NCI-H2171 treated with DMSO at 0.1 percent for 48 hours (cell line): ENCODE results near the gene CD27.
A peak's percentile ranks its signal among the peaks of the same experiment; 100 is the strongest.

ENCODE experiments used
- DNase-seq: peaks from one replicate; lab custom pipeline; 2025; lab: John Stamatoyannopoulos, UW

CD27 gene

DNA sequence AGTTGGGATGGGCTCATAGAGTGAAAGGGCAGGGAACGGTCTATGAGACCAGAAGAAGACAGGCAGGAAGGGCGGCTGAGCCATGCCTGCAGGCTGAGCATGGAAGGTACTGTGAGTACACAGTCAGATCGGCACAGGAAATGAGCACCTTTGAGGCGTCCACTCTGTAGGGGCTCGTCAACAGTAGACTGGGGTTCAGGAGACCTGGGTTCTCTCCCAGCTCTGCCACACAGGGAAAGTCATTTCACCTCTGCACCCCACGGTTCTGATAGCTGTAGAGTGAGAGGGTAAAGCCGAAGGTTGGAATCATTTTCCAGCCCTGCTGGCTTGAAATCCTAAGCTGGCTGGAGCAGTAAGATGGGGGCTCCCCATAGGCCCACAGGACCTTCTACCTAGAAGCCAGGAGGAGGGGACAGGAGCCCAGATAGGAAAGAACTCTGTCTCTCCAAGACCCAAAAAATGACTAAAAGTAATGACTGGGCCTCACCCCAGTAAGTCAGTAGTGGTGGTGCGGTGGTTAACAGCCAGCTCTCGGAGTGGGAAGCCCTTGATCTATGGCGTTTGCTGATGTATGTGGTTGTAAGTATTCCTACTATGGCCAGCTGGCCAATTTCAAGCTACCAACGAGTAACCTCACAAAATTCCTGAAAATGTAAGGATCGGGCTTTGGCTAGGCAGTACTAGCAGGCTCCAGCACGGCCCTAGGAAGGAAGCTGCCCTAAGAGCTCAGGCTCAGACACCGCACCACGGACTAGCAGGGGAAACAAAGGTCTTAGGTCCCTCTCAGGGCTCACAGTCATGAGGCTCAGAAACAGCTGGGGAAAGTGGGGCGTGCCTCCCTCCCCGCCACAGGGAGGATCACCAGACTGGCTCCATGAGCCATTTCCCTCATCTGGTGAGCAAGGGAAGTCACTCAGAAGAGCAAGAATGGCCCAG, 10.3 kb upstream of the CD27 start:
- DNase-seq, result no peak

DNA sequence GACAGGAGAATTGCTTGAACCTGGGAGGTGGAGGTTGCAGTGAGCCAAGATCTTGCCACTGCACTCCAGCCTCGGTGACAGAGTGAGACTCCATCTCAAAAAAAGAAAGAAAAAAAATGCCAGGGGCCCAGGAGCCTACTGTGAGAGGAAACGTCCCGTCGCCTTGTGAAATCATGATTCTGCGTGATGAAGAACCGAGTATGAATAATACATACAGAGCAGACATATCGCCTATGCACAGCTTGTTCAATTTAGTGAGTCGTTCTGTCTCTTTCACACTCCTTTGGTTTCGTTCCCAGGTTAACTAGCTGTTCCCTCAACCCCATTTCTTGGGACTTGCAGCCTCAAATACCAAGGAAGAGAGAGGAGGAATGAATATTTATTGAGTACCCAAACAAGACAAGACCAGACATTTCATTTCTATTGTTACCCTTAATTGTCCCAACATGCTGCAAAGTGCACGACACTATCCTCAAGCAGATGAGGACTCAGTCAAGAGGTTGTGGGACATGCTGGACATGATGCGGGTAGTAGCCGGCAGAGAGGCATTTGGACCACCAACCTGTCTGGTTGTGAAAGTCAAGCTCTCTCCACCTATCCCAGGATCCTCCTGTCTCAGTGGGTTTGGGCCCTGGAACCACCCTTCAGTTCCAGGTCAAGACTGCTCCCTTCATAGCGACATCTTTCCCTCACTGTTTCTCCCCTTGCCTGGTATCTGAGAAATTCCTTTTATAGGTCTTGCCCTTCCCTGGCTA, 8.6 kb upstream of the CD27 start:
- DNase-seq, result no peak

DNA sequence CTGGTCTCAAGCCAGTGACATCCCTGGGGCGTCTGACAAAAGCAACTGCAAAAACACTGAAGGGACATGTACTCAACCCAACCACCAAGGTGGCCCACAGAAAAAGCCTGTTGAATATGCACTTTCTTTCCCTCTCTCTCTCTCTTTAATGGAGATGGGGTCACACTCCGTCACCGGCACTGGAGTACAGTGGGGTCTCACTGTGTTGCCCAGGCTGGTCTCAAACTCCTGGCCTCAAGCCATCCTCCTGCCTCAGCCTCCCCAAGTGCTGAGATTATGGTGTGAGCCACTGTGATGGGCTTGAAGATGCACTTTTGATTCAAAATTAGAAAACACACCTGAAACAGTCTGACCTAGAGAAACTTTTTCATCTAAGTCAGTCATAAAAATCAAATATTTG, 7.2 kb upstream of the CD27 start:
- DNase-seq, result no peak

DNA sequence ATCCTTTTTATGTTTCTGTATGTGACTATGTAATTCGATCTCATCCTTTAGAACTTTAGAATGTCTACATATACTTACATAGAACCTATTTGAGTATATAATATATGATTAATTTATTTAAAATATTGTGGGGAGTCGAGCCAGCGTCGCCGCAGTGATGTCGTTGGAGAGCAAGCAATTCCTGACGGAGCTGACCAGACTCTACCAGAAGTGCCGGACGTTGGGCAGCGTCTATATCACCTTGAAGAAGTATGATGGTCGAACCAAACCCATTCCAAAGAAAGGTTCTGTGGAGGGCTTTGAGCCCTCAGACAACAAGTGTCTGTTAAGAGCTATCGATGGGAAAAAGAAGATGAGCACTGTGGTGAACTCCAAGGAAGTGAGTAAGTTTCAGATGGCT, 6.4 kb upstream of the CD27 start:
- no peak for DNase-seq

DNA sequence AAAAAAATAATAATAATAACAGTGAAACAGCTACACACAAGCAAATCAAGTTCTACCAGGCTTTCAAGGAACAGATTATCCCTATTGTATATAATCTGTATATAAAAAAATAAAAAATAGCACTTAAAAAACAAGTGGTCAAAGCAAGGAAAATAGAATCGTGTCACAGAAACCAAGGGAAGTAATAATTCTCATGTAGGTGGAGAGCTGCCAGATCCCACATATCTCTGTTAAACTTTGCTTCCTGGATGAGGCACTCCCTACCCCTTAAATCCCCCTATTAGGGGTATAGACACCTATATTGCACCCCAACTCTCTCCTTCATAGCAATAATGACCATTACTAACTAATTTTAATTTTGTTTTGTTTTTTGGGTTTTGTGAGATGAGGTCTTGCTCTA, 4.4 kb upstream of the CD27 start:
- no peak for DNase-seq

DNA sequence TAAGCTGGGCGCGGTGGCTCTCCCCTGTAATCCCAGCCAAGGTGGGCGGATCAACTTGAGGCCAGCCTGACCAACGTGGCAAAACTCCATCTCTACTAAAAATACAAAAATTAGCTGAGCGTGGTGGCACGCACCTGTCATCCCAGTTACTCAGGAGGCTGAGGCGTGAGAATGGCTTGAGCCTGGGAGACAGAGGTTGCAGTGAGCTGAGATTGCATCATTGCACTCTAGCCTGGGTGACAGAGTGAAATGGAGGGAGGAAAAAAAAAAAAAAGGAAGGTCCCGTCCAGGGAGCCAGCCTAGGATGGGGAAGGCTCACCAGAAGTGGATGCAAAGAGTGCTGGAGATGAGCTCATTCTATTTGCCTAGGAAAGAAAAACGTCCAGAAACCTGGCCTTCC, 1.9 kb upstream of the CD27 start:
- no peak for DNase-seq

DNA sequence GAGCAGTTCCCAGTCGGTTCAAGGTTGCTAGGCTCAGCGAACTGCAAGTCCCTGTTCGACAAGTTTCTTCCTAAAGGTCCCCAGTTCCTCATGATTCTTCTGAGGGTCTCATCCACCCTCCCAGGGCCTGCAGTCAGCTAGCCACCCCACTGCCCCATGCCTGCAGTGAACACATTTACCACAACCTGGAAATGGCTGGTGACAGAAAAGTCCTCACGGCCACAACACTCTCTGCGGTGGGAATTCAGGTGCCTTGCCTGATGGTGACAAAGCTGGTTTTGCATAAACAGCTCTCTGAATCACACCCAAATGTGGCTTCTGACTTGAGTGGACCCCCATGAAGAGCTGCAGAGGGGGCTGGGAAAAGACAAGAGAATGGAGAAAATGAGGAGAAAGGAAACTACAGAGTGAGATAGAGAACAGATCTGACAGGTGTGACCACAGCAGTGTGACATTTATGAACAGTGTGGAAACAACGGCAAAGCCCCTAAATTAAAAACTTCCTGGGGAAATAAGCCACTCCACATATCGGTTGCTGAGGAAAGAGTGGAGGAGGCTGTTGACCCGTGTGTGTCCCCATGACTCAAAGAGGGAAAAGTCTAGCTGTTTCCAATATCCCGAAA, 1.3 kb upstream of the CD27 start:
- no peak for DNase-seq

DNA sequence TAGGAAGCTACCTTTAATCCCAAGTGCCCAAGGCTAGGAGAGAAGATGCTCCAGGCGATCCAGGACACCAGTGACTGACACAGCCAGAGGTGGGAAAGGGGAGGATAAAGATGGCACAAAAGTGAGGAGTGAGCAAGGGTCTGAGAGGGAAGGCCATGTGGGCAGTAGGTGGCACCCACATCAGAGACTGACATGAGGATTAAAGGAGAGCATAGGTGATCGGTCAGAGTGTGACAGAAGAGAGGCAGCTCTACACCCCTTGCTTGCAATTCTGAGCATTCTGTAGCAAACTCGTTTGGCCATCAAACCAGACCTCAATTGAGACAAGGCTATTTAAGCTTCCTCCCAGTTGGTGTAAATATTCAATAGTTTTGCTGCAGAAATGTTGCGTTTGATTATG, 724 bp upstream of the CD27 start:
- DNase-seq, result no peak

DNA sequence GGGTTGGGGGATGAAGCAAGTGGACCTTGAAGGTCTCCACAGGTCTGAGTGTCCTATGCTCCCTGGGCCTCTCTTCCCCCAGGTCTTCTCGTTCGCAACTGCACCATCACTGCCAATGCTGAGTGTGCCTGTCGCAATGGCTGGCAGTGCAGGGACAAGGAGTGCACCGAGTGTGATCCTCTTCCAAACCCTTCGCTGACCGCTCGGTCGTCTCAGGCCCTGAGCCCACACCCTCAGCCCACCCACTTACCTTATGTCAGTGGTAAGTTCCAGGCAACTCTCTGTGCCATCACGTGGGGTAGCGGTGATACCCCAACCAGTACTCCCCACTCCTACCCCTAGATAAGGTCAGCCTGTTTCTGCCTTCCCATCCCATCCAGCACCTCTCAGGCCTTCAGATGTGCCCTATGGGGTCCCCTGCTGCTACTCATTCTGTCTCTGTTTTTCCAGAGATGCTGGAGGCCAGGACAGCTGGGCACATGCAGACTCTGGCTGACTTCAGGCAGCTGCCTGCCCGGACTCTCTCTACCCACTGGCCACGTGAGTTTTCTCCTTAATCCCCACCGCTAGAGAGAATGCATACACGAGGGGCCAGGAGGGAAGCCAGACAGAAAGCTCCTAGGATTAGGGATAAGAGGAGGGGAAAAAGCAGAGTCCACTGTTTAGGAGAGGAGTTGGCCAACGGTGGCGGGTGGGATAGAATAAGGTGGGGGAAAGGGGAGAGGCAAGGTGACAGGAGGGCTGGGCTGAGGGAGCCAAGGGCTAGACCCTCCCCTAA, 5.5 kb downstream of the CD27 start:
- no peak for DNase-seq

DNA sequence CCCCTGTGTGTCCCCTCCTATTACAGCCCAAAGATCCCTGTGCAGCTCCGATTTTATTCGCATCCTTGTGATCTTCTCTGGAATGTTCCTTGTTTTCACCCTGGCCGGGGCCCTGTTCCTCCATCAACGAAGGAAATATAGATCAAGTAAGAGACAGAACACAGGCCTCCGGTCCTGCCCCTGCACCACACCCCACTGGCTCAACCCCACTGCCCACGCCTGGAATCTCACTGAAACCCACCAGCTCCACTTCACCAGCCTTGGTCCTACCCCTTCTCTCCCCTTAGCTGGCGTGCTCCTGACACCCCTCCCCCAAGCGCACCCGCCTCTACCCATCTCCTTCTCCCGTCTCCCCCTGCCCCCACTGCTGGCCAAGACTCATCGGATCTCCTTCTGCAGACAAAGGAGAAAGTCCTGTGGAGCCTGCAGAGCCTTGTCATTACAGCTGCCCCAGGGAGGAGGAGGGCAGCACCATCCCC, 6.2 kb downstream of the CD27 start:
- no peak for DNase-seq

DNA sequence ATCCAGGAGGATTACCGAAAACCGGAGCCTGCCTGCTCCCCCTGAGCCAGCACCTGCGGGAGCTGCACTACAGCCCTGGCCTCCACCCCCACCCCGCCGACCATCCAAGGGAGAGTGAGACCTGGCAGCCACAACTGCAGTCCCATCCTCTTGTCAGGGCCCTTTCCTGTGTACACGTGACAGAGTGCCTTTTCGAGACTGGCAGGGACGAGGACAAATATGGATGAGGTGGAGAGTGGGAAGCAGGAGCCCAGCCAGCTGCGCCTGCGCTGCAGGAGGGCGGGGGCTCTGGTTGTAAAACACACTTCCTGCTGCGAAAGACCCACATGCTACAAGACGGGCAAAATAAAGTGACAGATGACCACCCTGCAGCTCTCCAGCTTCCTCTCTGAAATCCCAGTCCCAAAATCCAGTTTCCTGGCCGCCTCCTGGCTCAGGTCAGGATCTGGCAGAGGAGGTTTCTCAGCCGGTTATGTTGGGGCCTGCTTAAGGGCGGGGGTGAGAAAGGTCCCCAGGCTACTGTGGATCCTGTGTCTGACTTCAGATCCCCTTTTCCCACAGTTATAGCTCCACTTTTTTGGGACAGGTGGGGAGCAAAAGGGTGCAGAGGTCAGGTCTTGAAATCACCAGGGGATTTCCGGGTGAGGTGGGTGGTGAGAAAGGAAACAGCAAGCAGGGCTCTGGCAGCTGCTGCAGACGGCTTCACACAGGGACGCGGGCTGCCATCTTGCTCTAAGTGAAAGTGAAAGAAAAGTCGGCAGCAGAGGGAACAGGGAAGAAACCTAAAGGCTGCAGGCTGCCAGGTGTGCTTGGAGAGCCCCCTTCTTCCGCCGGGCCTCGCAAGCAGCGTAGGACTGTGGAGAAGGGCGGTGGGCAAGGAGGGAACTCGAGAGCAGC, 6.8 kb downstream of the CD27 start, which contains the start of gene TAPBPL:
Gene TAPBPL, plus strand, starts transcription at position 695 of the 897 bp plus-strand sequence. CDS start 207 bp downstream, outside the sequence.
- peak; percentile 100 for DNase-seq

DNA sequence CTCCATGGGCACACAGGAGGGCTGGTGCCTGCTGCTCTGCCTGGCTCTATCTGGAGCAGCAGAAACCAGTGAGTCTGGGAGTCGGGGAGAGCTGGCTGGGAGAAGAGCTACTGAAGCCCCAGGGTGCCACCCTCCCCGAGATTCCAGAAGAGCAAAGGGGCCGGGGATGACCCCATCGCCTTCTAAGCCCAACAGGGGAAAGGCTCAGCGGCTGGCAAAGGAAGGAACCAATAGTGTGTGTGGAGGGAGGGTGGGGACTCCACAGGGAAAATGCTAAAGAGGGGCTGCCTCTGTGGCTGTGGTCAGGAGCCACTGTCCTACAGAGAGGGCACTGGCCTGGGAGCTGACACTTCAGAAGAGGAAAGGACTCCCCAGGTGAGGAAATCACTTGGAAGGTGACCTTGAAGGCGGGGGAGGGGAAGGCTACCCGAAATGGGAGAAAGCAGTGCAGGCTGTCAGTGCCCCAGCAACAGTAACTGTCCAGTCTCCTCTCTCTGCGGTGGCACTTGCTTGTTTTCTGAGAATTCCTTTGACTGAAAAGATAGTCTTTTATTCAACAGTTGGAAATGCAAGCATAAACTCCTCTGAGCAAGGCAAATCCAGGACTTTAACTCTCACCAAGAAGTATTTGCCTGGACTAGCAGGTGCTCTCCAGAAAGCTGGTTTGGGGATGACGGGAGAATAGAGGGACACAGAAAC, 7.6 kb downstream of the CD27 start:
- DNase-seq, result peak; percentile 80

DNA sequence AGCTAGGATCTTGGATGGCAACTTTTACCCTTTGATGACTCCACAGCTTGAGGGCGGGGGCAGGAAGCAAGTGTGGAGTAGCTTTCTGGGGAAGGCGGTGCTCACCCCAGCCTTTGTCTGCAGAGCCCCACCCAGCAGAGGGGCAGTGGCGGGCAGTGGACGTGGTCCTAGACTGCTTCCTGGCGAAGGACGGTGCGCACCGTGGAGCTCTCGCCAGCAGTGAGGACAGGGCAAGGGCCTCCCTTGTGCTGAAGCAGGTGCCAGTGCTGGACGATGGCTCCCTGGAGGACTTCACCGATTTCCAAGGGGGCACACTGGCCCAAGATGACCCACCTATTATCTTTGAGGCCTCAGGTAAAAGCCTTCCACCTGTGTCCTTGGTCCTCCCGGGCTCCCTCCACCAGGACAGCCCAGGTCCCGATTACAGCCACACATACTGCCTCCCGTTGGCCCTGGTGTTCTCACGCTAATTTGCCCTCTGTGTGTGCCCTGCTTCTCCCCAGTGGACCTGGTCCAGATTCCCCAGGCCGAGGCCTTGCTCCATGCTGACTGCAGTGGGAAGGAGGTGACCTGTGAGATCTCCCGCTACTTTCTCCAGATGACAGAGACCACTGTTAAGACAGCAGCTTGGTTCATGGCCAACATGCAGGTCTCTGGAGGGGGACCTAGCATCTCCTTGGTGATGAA, 8.3 kb downstream of the CD27 start:
- DNase-seq, result no peak

DNA sequence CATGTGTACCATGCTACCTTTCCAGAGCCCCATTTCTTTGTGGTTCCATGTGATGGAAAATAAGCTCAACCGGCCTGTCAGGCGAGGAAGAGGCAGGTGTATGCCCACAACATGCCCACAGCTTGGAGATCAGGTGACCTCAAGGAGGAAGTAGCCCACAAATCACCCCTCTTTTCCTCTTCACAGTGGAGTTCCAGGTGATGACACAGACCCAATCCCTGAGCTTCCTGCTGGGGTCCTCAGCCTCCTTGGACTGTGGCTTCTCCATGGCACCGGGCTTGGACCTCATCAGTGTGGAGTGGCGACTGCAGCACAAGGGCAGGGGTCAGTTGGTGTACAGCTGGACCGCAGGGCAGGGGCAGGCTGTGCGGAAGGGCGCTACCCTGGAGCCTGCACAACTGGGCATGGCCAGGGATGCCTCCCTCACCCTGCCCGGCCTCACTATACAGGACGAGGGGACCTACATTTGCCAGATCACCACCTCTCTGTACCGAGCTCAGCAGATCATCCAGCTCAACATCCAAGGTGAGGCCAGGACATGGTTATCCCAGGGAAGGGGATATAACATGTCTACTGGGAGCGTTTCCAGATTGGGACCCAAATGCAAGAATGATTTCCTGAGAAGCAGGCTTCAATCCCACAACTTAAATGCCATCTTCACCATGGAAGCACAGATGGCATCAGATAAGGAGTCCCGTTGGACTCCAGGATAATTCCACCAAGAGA, 12.6 kb downstream of the CD27 start:
- DNase-seq, result no peak

DNA sequence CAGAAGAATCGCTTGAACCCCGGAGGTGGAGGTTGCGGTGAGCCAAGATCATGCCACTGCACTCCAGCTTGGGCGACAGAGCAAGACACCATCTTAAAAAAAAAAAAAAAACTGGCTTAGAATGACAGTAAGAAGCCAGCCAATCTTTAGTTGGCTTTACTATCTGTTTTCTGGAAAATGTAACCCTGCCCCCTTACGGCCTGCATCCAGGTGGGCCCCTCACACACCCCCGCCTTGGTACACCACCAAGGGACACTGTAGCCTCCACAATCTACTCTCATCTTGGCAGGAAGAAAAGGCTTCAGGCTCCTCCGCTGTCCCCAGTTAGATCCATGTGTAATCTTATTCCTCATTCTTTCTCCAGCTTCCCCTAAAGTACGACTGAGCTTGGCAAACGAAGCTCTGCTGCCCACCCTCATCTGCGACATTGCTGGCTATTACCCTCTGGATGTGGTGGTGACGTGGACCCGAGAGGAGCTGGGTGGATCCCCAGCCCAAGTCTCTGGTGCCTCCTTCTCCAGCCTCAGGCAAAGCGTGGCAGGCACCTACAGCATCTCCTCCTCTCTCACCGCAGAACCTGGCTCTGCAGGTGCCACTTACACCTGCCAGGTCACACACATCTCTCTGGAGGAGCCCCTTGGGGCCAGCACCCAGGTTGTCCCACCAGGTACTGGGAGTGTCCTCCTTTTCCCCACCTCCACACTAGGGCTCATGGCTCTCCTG, 13.7 kb downstream of the CD27 start:
- DNase-seq, result no peak

DNA sequence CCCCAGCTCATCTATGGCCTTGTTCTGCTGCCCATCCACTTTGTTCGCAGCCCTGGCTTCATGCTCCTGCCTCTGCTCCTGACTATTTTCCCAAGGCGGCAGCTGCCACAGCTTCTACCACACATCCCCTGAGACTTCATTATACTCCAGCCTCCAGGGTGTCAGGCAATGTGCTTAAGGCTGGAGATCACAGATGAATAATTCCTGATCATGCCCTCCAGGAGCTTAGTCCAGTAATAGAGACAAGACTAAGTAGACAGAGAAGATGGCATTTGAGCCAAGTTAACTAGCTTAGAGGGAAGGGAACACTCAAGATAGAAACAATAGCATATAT, 14.2 kb downstream of the CD27 start:
- DNase-seq, result peak; percentile 92

DNA sequence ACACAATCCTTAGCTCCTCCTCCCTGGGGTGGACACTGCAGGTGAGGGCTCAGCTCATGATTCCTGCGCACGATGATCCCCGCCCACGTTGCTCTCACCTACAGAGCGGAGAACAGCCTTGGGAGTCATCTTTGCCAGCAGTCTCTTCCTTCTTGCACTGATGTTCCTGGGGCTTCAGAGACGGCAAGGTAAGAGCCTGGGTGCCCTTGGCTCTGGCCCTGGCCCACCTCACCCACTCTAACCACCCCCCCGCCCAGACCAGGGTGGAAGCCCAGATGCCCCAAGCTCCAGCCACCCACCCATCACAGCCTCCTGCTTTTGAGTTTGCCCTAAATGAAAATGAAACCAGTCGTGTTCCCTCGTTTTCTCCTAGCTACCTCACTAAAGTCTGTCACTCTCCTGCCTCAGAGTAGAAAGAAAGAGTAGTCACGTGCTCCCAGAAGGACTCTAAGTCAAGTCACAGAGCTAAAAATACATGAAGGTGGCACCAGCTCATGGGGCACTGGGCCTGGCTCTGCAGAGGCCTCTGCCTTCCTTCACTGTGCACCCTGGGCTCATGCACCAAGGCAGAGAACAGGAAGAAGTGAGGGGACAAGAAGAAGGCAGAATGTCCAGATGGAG, 16.1 kb downstream of the CD27 start:
- DNase-seq, result no peak
